Caco-2 (cell line): ENCODE measurements around the gene GALNT14. TPM values are rescaled to one million over a fixed set of nuclear protein-coding genes. Genes with fewer than 3 reads are reported as not detected.

Experiments
- BruUV-seq: library from RNA; stranded (reverse); fragments of 400-500 nt; replicated peaks from 2 replicates; lab custom pipeline; 2021; lab: Mats Ljungman, UMichigan
- CTCF ChIA-PET: fragments of 300-600 bp; sonication (Branson Sonifier 250); formaldehyde crosslinking; loops from one replicate; lab custom pipeline; 2022; ENCODE audit warnings: antibody characterized with exemption; lab: Charles Lee
- POLR2A ChIA-PET: fragments of 300-600 bp; sonication (Branson Sonifier 250); formaldehyde crosslinking; loops from one replicate; lab custom pipeline; 2022; ENCODE audit warnings: antibody characterized with exemption; lab: Charles Lee
- DNase-seq, 2 experiments: peaks; one replicate each; pipeline versions ENCODE4 v3.0.0 to v3.0.0-alpha.2; 2020 to 2022
- H3K27me3 ChIP-seq: replicated peaks from 2 replicates; pipeline ENCODE4 v1.6.0; 2011; ENCODE audit warnings: low read length; ENCODE audit not compliant: control insufficient read depth, insufficient read depth
- H3K36me3 ChIP-seq: 2 replicates; pipeline ENCODE4 v1.5.1; 2011; ENCODE audit warnings: low read length; ENCODE audit not compliant: control insufficient read depth, insufficient read depth
- H3K4me1 ChIP-seq: fragments of 250-450 bp; sonication (Bioruptor Pico); 2 replicates; pipeline ENCODE4 v1.5.1; 2020; ENCODE audit warnings: mild to moderate bottlenecking
- H3K4me3 ChIP-seq: 2 replicates; pipeline ENCODE4 v1.5.1; 2011; ENCODE audit warnings: low read depth, mild to moderate bottlenecking, control low read depth, low read length
- H3K9me3 ChIP-seq: fragments of 250-450 bp; sonication (Bioruptor Pico); 2 replicates; pipeline ENCODE4 v1.5.1; 2020; ENCODE audit warnings: mild to moderate bottlenecking, moderate library complexity
- H3K27ac Mint-ChIP-seq: one replicate; pipeline ENCODE4 v1.8.0; 2022; ENCODE audit warnings: mixed read lengths; ENCODE audit not compliant: unreplicated experiment
- H3K27me3 Mint-ChIP-seq: one replicate; pipeline ENCODE4 v1.8.0; 2022; ENCODE audit warnings: mixed read lengths; ENCODE audit not compliant: insufficient read depth, unreplicated experiment
- H3K36me3 Mint-ChIP-seq: one replicate; pipeline ENCODE4 v1.8.0; 2022; ENCODE audit warnings: mild to moderate bottlenecking, mixed read lengths; ENCODE audit not compliant: insufficient read depth, unreplicated experiment
- H3K4me1 Mint-ChIP-seq: one replicate; pipeline ENCODE4 v1.8.0; 2022; ENCODE audit warnings: low read depth, mixed read lengths; ENCODE audit not compliant: unreplicated experiment
- H3K4me3 Mint-ChIP-seq: one replicate; pipeline ENCODE4 v1.8.0; 2022; ENCODE audit warnings: mild to moderate bottlenecking, moderate library complexity, mixed read lengths; ENCODE audit not compliant: unreplicated experiment
- H3K9me3 Mint-ChIP-seq: one replicate; pipeline ENCODE4 v1.8.0; 2022; ENCODE audit warnings: mixed read lengths; ENCODE audit not compliant: unreplicated experiment
- intact Hi-C: fragments of 100-400 bp; cut with micrococcal nuclease; formaldehyde crosslinking; loops from one replicate; pipeline ENCODE4 v1.10.0; 2022; ENCODE audit not compliant: unreplicated experiment
- total RNA-seq: library from RNA; stranded (reverse); gene quantifications from 2 replicates; pipeline ENCODE4 v1.2.3, GENCODE V29; 2022
- TF ChIP-seq, protein P1 (sequence below), 2 experiments: fragments of 200-600 bp in 1 of 2; IDR thresholded peaks; 1 replicate in 1 of 2; 2 replicates in 1 of 2; pipeline versions ENCODE4 v1.5.1 to v1.8.0; 2011 to 2022; ENCODE audit warnings: antibody characterized with exemption in 1 of 2, control low read depth in 1 of 2, inconsistent platforms in 1 of 2, low read depth in 1 of 2, low read length in 1 of 2, mild to moderate bottlenecking in 1 of 2, moderate library complexity in 1 of 2; ENCODE audit not compliant: insufficient read depth in 1 of 2, severe bottlenecking in 1 of 2, unreplicated experiment in 1 of 2

The GALNT14 gene
- total RNA-seq, 1 experiment from 2014 or later: not detected

- CTCF ChIA-PET: no interaction called here
- TF ChIP-seq, protein P1, sequence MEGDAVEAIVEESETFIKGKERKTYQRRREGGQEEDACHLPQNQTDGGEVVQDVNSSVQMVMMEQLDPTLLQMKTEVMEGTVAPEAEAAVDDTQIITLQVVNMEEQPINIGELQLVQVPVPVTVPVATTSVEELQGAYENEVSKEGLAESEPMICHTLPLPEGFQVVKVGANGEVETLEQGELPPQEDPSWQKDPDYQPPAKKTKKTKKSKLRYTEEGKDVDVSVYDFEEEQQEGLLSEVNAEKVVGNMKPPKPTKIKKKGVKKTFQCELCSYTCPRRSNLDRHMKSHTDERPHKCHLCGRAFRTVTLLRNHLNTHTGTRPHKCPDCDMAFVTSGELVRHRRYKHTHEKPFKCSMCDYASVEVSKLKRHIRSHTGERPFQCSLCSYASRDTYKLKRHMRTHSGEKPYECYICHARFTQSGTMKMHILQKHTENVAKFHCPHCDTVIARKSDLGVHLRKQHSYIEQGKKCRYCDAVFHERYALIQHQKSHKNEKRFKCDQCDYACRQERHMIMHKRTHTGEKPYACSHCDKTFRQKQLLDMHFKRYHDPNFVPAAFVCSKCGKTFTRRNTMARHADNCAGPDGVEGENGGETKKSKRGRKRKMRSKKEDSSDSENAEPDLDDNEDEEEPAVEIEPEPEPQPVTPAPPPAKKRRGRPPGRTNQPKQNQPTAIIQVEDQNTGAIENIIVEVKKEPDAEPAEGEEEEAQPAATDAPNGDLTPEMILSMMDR (IDR thresholded peaks at IDR 0.05; ENCODE audit: insufficient read depth in 1 of 2, low read depth in 1 of 2, low read length in 1 of 2, severe bottlenecking in 1 of 2, unreplicated experiment in 1 of 2): no peak
Measured at GRCh38 chr2:30974092-30974491, 164.1 kb downstream of the GALNT14 start.

GRCh38 chr2:30971231-30972025, 166.8 kb downstream of the GALNT14 start:
- H3K4me1 Mint-ChIP-seq: no peaks in the 10 kb centered on the region
- ChIA-PET CTCF (interaction anchor here (0.9 kb wide), 1 partner anchor 260 kb away, joined by 4 read pairs; no protein-coding TSS in a partner anchor), POLR2A (no interaction called here)
- no peaks in the 10 kb centered on the region for H3K9me3 Mint-ChIP-seq
- H3K27ac Mint-ChIP-seq: no peak overlapping the region
- no peak for DNase-seq
- Histone ChIP-seq H3K27me3 (peaks cover 3% of the 10 kb centered on the region), H3K9me3 (no peaks in the 10 kb centered on the region), H3K4me1 (no peaks in the 10 kb centered on the region), H3K36me3 (no peaks in the 10 kb centered on the region), H3K4me3 (no peak overlapping the region)
- TF ChIP-seq, protein P1 (IDR thresholded peaks at IDR 0.05; ENCODE audit: insufficient read depth in 1 of 2, low read depth in 1 of 2, low read length in 1 of 2, severe bottlenecking in 1 of 2, unreplicated experiment in 1 of 2): no peak
- H3K36me3 Mint-ChIP-seq: no peaks in the 10 kb centered on the region
- H3K4me3 Mint-ChIP-seq: no peak overlapping the region
- intact Hi-C loops: no loop called here
- no TSS peak for BruUV-seq
- H3K27me3 Mint-ChIP-seq: peaks cover 38% of the 10 kb centered on the region

More at GRCh38 chr2:30974092-30974491, 164.1 kb downstream of the GALNT14 start:
- Histone ChIP-seq H3K4me1 (no peaks in the 10 kb centered on the region), H3K36me3 (no peaks in the 10 kb centered on the region), H3K9me3 (no peaks in the 10 kb centered on the region), H3K27me3 (peaks cover 3% of the 10 kb centered on the region), H3K4me3 (no peak overlapping the region)
- POLR2A ChIA-PET: no interaction called here
- Mint-ChIP-seq H3K27ac (no peak overlapping the region), H3K27me3 (peaks cover 34% of the 10 kb centered on the region), H3K4me1 (peaks cover 5% of the 10 kb centered on the region), H3K4me3 (no peak overlapping the region), H3K36me3 (no peaks in the 10 kb centered on the region), H3K9me3 (no peaks in the 10 kb centered on the region)
- no peak for DNase-seq
- intact Hi-C loops: no loop called here
- no TSS peak for BruUV-seq

DNA sequence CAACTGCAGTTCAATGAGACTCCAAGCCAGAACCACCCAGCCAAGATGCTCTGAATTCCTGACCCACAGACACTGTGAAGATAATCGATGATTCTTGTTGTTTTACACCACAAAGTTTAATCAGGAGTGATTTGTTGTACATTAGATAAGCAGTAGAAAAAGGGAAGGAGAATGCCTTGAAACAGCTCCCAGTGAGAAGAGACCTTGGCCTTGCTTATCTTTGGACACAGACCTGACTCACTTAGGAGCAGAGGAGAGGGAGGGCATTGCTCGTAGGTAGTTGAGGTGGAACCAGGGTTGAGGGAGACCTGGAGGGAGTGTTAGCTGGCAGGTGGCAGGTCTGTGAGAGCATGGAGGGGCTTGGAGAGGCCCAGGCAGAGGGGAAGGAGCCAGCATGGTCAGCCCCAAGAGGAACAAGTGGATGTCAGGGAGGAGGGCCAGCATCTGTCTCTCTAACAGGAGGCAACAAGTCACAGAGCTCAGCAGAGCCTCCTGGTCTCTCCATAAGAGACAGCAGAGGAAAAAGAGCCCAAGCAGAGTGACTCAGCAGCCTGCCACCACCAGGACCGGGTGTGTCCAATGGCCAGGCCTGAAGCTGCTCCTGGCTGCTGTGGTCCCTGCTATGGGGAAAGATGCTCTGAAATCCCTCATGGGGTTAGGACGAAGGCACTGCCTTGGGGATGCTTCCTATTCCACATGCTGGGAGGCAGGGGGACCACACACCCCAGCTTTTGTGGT, 169.4 kb downstream of the GALNT14 start:
- Mint-ChIP-seq H3K27ac (no peak overlapping the region), H3K4me1 (no peaks in the 10 kb centered on the region), H3K36me3 (no peaks in the 10 kb centered on the region), H3K4me3 (no peak overlapping the region), H3K9me3 (no peaks in the 10 kb centered on the region), H3K27me3 (peaks cover 27% of the 10 kb centered on the region)
- no peaks in the 10 kb centered on the region for H3K4me1 ChIP-seq
- intact Hi-C loops: no loop called here
- CTCF ChIA-PET: no interaction called here
- no peaks in the 10 kb centered on the region for H3K36me3 ChIP-seq
- H3K4me3 ChIP-seq: no peak overlapping the region
- no peaks in the 10 kb centered on the region for H3K9me3 ChIP-seq
- no TSS peak for BruUV-seq
- H3K27me3 ChIP-seq: peaks cover 3% of the 10 kb centered on the region
- TF ChIP-seq, protein P1 (IDR thresholded peaks at IDR 0.05; ENCODE audit: insufficient read depth in 1 of 2, low read depth in 1 of 2, low read length in 1 of 2, severe bottlenecking in 1 of 2, unreplicated experiment in 1 of 2): no peak
- POLR2A ChIA-PET: no interaction called here
- no peak for DNase-seq
